ENCODE results near the gene TNFRSF1B.

TNFRSF1B gene

GRCh38 chr1:12174924-12175810 lies 8.4 kb downstream of the TNFRSF1B start:
- no peak for DNase-seq (ENCODE audit: low spot score)

- no peak for DNase-seq (ENCODE audit: low spot score)
Observed at GRCh38 chr1:12176298-12177118, 9.7 kb downstream of the TNFRSF1B start.

GRCh38 chr1:12177156-12177998 lies 10.6 kb downstream of the TNFRSF1B start:
- DNase-seq (ENCODE audit: low spot score), result no peak

DNA sequence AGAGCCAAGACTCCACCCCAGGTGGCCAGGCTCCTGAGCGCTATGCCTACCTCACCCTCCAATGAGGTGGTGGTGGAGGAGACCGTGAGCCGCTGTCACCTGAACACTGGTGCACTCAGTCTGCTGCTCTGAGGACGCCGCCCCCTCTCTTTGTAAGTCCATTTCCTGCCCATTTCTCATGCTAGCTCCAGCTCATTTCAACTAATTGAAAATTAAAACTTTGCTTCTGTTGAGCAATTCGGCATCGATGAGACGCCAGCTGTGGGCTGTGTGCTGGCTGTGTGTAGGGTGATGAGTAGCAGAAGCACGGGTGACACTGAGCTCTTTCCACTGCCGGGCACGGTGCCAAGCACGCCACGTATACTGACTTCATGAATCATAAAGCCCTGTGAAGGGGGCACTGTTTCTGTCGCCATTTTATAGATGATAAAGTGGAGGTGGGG lies 11.2 kb downstream of the TNFRSF1B start:
- no peak for DNase-seq (ENCODE audit: low spot score)

- DNase-seq (ENCODE audit: low spot score), result no peak
Observed at GRCh38 chr1:12178511-12178910, 11.7 kb downstream of the TNFRSF1B start.

DNA sequence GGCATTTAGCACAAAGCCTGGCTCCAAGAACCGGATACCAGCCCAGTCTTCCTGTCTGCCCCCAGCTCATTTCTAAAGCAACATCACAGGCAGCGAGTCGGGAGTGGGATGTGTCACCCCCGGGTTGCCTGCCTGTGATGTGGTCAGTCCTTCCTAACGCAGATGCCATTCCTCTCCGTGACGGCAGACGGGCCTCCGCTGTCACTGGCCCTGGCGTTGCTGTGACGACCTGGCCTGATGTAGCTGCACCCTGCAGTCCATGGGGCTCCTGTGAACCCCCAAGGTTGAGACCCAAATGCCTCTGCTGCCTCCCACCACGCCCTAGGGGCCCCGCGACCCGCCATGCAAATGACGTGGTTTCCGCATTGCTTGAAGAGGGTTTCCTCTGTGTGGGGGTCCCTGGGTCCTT lies 12.3 kb downstream of the TNFRSF1B start:
- DNase-seq (ENCODE audit: low spot score), result no peak

GRCh38 chr1:12179676-12180075 lies 12.9 kb downstream of the TNFRSF1B start:
- no peak for DNase-seq (ENCODE audit: low spot score)

- no peak for DNase-seq (ENCODE audit: low spot score)
Observed at GRCh38 chr1:12180315-12180714, 13.5 kb downstream of the TNFRSF1B start.

DNA sequence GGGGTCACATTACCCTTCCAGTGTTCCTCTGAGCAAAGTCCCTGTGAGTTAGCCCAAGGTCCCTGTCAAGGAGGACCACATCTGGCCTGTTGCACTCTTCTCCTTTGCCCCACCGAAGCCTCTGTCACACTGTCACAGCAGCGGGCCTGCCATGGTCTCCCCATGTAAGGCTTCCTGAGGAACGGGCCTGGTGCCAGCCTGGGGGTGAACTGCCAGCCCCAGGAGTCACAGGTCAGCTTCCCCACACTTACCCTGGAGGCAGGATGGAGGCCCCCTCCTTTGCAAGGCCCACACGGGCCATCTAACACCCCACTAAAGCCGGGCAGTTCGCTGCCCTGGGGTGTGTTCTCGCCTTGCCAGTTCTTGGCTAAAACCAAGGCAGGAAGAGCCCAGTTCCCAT lies 14.1 kb downstream of the TNFRSF1B start:
- no peak for DNase-seq (ENCODE audit: low spot score)

- no peak for DNase-seq (ENCODE audit: low spot score)
Observed at GRCh38 chr1:12181568-12181967, 14.8 kb downstream of the TNFRSF1B start.

DNA sequence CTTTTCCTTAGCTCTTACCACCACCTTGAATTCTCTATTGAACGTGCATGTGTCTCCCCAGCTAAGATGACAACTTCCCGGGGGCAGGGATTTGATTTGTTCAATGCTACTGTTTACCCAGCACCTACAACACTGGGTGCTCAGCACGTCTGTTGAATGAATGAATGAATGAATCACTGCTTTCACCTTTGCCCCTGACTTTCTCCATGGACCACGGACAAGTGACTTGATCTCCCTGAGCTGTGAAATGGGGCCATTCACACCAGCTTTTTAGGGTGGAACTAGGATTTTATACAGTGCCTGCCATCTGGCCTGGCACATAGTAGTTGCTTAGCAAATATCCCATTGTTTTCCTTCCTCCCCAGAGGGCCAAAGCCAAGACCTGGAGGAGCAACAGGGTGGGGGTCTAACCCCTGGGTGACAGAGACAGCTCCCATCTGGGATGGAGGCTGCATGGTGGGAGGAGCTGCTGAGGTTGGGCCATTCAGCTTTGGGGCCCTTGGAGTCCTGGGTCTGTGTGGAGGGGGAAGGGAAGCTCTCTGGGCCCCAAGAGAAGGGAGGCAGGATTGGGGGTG lies 15.7 kb downstream of the TNFRSF1B start:
- DNase-seq (ENCODE audit: low spot score), result no peak

DNA sequence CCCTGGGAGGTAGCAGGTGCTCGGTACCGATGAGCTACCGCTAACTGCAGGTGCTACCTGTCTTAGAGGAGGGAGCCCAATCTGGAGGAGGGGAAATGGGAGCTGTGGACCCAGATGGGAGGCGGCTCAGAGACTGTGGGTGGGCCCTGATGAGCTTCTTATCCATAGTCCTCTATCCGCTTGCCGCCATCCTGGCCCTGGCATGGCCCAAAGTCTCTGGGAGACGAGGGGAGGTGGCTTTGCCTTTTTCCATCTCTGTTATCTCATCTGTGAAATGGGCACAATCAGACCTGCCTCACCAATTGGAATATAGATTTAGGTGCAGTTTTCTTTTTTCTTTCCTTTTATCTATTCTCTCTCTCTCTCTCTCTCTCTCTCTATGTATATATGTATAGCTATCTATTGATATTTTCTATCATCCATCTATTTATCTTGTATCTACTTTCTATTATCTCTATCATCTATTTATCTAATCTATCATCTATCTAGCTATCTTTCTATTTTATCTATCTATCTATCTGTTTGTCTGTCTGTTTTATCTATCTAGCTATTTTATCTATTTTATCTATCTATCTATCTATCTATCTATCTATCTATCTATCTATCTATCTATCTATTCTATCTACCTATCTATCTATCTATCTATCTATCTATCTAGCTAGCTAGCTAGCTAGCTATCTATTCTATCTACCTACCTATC lies 16.5 kb downstream of the TNFRSF1B start:
- no peak for DNase-seq (ENCODE audit: low spot score)

DNA sequence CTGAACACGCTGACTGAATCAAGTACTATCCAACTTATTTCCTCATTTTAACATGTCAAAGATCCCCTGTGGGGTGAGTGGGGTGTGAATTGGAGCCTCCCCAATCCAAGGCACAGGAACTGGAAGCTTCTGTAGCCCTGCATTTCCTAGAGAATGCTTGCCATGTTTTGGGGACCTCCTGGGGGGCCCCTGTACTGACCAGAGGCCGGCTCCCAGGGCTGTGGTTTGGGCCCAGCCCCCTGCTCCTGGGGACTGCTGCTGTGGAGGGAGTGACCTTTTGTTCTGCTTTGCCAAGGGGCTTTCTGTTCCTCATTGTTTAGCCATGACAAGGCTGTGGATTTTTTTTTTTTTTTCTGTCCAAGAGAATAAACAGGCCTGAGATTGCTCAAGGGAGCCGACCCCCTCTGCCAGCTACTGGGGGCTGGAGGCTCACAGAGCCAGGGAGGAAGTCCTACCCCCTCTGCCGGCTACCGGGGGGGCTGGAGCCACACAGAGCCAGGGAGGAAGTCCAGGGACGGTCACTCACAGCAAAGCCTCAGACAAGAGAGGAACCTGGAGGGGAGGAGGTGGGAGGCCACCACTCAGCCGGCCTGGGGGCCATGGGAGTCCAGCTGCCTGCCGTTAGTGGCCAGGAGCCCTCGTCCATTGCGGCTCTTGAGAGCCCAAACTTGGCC lies 17.4 kb downstream of the TNFRSF1B start:
- DNase-seq (ENCODE audit: low spot score), result peak; percentile 21

- no peak for DNase-seq (ENCODE audit: low spot score)
Observed at GRCh38 chr1:12185036-12185917, 18.5 kb downstream of the TNFRSF1B start.

GRCh38 chr1:12185918-12186678 lies 19.3 kb downstream of the TNFRSF1B start:
- no peak for DNase-seq (ENCODE audit: low spot score)

GRCh38 chr1:12186679-12186985 lies 19.8 kb downstream of the TNFRSF1B start:
- DNase-seq (ENCODE audit: low spot score), result no peak

GRCh38 chr1:12188115-12188514 lies 21.3 kb downstream of the TNFRSF1B start:
- DNase-seq (ENCODE audit: low spot score), result no peak

DNA sequence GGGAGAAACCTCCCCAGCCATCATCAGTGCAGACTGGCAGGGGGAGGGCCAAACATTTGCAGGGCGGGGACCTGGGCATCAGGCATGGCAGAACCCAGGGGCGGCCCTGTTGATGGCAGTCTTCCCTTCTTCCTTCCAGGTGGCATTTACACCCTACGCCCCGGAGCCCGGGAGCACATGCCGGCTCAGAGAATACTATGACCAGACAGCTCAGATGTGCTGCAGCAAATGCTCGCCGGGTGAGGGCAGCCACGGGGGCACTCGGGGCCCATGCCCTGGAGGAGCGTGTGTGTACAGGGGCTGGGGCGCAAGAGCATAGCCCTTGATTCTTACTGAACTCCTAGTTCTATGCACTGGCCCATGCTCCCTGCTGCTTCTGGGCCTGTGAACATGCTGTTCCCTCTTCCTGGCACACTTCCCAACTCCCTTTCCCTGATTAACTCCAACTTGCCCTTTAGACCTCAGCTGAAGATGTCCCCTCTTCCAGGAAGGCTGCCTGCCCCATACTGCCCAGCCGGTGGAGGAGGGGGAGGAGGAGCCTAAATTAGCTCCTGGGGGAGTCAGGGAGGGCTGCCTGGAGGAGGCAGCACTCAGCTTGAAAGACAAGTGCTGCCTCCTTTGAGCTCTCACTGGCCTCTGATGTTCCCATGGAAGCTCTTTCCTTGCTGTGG lies 22.0 kb downstream of the TNFRSF1B start:
- no peak for DNase-seq (ENCODE audit: low spot score)

Data from SK-N-DZ (cell line).